ENCODE results near the gene TTC13.

- TF ChIP-seq, protein P1, sequence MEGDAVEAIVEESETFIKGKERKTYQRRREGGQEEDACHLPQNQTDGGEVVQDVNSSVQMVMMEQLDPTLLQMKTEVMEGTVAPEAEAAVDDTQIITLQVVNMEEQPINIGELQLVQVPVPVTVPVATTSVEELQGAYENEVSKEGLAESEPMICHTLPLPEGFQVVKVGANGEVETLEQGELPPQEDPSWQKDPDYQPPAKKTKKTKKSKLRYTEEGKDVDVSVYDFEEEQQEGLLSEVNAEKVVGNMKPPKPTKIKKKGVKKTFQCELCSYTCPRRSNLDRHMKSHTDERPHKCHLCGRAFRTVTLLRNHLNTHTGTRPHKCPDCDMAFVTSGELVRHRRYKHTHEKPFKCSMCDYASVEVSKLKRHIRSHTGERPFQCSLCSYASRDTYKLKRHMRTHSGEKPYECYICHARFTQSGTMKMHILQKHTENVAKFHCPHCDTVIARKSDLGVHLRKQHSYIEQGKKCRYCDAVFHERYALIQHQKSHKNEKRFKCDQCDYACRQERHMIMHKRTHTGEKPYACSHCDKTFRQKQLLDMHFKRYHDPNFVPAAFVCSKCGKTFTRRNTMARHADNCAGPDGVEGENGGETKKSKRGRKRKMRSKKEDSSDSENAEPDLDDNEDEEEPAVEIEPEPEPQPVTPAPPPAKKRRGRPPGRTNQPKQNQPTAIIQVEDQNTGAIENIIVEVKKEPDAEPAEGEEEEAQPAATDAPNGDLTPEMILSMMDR (conservative IDR thresholded peaks at IDR 0.05; ENCODE audit: low read depth, low read length): no peak
- TF ChIP-seq EZH2phosphoT487 (IDR thresholded peaks at IDR 0.05; ENCODE audit: borderline replicate concordance, low read length) (no peak), EZH2 (IDR thresholded peaks at IDR 0.05; ENCODE audit: low read length, unreplicated experiment) (no peak)
Observed at GRCh38 chr1:230894664-230895063, 84.0 kb downstream of the TTC13 start.
